Fibroblast of lung (primary cell): ENCODE data around the gene MMP25. TPM values are rescaled to one million over a fixed set of nuclear protein-coding genes. Genes with fewer than 3 reads are reported as not detected.
A peak's percentile ranks its signal among the peaks of the same experiment; 100 is the strongest.

Experiments used
- DNase-seq, 2 donors: peaks; one replicate each; pipeline versions ENCODE4 v3.0.0 to v3.0.0-alpha.2; 2010; ENCODE audit warnings: low read depth in 2 of 2
- H2AFZ ChIP-seq: 2 replicates; pipeline ENCODE4 v1.5.1; 2012; ENCODE audit warnings: low read length, control low read depth, inconsistent platforms
- H3K27ac ChIP-seq: 2 replicates; pipeline ENCODE4 v1.5.1; 2011; ENCODE audit warnings: low read length, control low read depth; ENCODE audit not compliant: insufficient read depth
- H3K27me3 ChIP-seq: 2 replicates; pipeline ENCODE4 v1.5.1; 2011; ENCODE audit warnings: mild to moderate bottlenecking, low read length; ENCODE audit not compliant: control insufficient read depth, insufficient read depth
- H3K36me3 ChIP-seq: 2 replicates; pipeline ENCODE4 v1.5.1; 2011; ENCODE audit warnings: low read length; ENCODE audit not compliant: control insufficient read depth, insufficient read depth
- H3K4me1 ChIP-seq: 2 replicates; pipeline ENCODE4 v1.5.1; 2011; ENCODE audit warnings: low read length; ENCODE audit not compliant: control insufficient read depth, insufficient read depth; ENCODE audit errors: extremely low read depth
- H3K4me2 ChIP-seq: 2 replicates; pipeline ENCODE4 v1.5.1; 2011; ENCODE audit warnings: low read length, control low read depth; ENCODE audit not compliant: insufficient read depth; ENCODE audit errors: extremely low read depth
- H3K4me3 ChIP-seq, 4 experiments: fragments of 200-600 bp in 1 of 4; sonication (generic) in 1 of 4; replicated peaks in 1 of 4; 2 replicates each; pipeline ENCODE4 v1.5.1; 2011 to 2016; ENCODE audit warnings: low read length in 4 of 4, low read depth in 3 of 4, mild to moderate bottlenecking in 3 of 4, control low read depth in 2 of 4, inconsistent platforms in 1 of 4, mixed read lengths in 1 of 4; ENCODE audit not compliant: insufficient read depth in 1 of 4; ENCODE audit errors: control extremely low read depth in 1 of 4
- H3K79me2 ChIP-seq: 2 replicates; pipeline ENCODE4 v1.5.1; 2012; ENCODE audit warnings: mild to moderate bottlenecking, low read length, inconsistent platforms; ENCODE audit not compliant: control insufficient read depth, insufficient read depth
- H3K9ac ChIP-seq: 2 replicates; pipeline ENCODE4 v1.5.1; 2011; ENCODE audit warnings: mild to moderate bottlenecking, low read length, control low read depth; ENCODE audit not compliant: insufficient read depth
- H3K9me3 ChIP-seq: 2 replicates; pipeline ENCODE4 v1.5.1; 2012; ENCODE audit warnings: low read depth, low read length; ENCODE audit not compliant: control insufficient read depth, insufficient read depth
- H4K20me1 ChIP-seq: 2 replicates; pipeline ENCODE4 v1.5.1; 2011; ENCODE audit warnings: low read length; ENCODE audit not compliant: control insufficient read depth, insufficient read depth; ENCODE audit errors: extremely low read depth
- CTCF ChIP-seq, 2 donors: IDR thresholded peaks in 1 of 2; conservative IDR thresholded peaks in 1 of 2; 1 replicate in 1 of 2; 2 replicates in 1 of 2; pipeline ENCODE4 v1.5.1; 2011 to 2012; ENCODE audit warnings: low read length in 2 of 2, control low read depth in 1 of 2, inconsistent platforms in 1 of 2, low read depth in 1 of 2, mild to moderate bottlenecking in 1 of 2
- EZH2 ChIP-seq: IDR thresholded peaks from 2 replicates; pipeline ENCODE4 v1.5.1; 2012; ENCODE audit warnings: low read length, control low read depth, mild to moderate bottlenecking; ENCODE audit errors: missing control alignments
- polyA plus RNA-seq, 2 donors: library from polyadenylated mRNA; depleted of rRNA in 1 of 2; stranded (reverse) in 1 of 2; unstranded in 1 of 2; fragments of >200 nt; gene quantifications; 2 replicates each; pipeline ENCODE4 v1.2.1, GENCODE V29; 2011 to 2012; ENCODE audit warnings: missing spikeins in 1 of 2
- total RNA-seq: library from RNA; depleted of rRNA; stranded (reverse); fragments of >200 nt; gene quantifications from 2 replicates; pipeline ENCODE4 v1.2.1, GENCODE V29; 2014

The MMP25 gene
- total and polyA plus RNA-seq, 2 donors (not counting 1 experiment from before 2014, with no cell fraction given) = 0.03 TPM; not detected in 1

GRCh38 chr16:3096362-3096761 is 50.0 kb downstream of the MMP25 start:
- Histone ChIP-seq H3K27ac (no peak overlapping the region), H3K9me3 (no peaks in the 10 kb centered on the region), H4K20me1 (no peaks in the 10 kb centered on the region)

GRCh38 chr16:3097266-3097665 is 50.9 kb downstream of the MMP25 start:
- Histone ChIP-seq H2AFZ (no peak overlapping the region), H3K36me3 (no peaks in the 10 kb centered on the region), H3K4me2 (no peak overlapping the region), H3K9ac (no peak overlapping the region), H3K27ac (no peak overlapping the region), H3K9me3 (no peaks in the 10 kb centered on the region), H3K4me3 (no peak overlapping the region), H3K27me3 (peaks cover 18% of the 10 kb centered on the region), H3K4me1 (peaks cover 3% of the 10 kb centered on the region), H4K20me1 (no peaks in the 10 kb centered on the region), H3K79me2 (no peaks in the 10 kb centered on the region)
- no peak for DNase-seq
- TF ChIP-seq CTCF (conservative IDR thresholded peaks at IDR 0.05 in 1 of 2, IDR thresholded peaks at IDR 0.05 in 1 of 2; ENCODE audit: low read depth in 1 of 2, low read length in 2 of 2) = no peak
- TF ChIP-seq EZH2 = no peak

More at GRCh38 chr16:3096362-3096761, 50.0 kb downstream of the MMP25 start:
- Histone ChIP-seq H3K4me2 (no peak overlapping the region), H3K27me3 (peaks cover 20% of the 10 kb centered on the region), H3K79me2 (no peaks in the 10 kb centered on the region), H3K9ac (no peak overlapping the region), H3K4me1 (peaks cover 3% of the 10 kb centered on the region), H3K4me3 (no peak overlapping the region), H3K36me3 (no peaks in the 10 kb centered on the region), H2AFZ (no peak overlapping the region)
- DNase-seq = no peak
- TF ChIP-seq CTCF (conservative IDR thresholded peaks at IDR 0.05 in 1 of 2, IDR thresholded peaks at IDR 0.05 in 1 of 2; ENCODE audit: low read depth in 1 of 2, low read length in 2 of 2) = no peak
- no peak for TF ChIP-seq EZH2

DNA sequence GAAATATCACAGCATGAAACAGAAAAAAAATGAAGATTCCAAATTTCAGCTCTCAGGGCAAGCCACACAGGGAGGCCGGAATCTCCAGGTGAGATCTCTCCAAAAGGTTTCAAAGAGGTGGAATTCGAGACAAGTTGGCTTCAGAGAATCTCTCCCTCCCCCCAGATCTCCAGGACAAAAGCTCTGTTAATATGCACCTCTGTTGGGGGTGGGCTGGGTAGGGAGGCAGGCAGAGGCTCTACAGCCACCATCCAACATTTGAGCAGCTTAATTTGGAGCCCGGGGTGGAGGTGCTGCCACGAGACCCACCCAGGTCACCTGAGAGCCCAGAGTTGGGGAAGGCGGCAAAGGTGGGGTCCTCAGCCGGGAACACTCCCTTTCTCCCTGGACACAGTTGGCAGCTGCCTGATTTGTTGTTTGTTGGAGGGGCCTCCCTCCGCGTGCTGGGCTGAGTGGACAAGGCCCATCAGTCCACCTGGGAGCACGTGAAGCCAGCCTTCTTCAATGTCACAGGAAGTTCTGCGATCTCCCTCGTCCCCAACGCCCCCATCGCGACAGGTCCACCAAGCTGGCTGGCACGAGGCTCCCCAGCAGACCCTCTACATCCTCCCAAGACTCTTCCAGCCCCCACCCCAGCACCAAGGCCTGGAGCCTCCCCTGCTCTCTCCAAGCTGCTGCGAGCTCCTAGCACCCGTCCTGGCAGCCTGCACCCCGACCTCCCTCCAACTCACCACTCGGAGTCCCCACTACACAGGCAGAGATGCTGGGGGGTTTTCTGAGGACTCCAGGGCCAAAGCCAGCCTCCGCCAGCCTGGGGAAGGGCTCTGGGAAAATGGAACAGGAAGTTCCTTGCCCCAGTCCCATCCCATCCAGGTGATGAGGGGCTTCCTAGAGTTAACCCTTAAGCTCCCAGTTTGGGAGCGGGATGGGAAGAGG is 52.4 kb downstream of the MMP25 start, which contains the start of gene ZSCAN10:
Gene ZSCAN10 (minus strand): TSS at position 836 of the 936 bp plus-strand sequence. CDS start 6,357 bp downstream, outside the sequence.
- Histone ChIP-seq H3K4me1 (peaks cover 3% of the 10 kb centered on the region), H3K27me3 (peaks cover 12% of the 10 kb centered on the region), H3K9me3 (no peaks in the 10 kb centered on the region), H3K4me2 (peak within 1 kb of the TSS; percentile 70), H3K4me3 (peak within 1 kb of the TSS in 2 of 4 experiments; percentile 18 to 27), H3K79me2 (no peaks in the 10 kb centered on the region), H3K9ac (no peak within 1 kb of the TSS), H2AFZ (peak within 1 kb of the TSS; percentile 58), H4K20me1 (no peaks in the 10 kb centered on the region), H3K36me3 (no peaks in the 10 kb centered on the region), H3K27ac (no peak within 1 kb of the TSS)
- no peak for DNase-seq
- TF ChIP-seq EZH2 (no peak), CTCF (conservative IDR thresholded peaks at IDR 0.05 in 1 of 2, IDR thresholded peaks at IDR 0.05 in 1 of 2; ENCODE audit: low read depth in 1 of 2, low read length in 2 of 2) (no peak)
